PFSK-1 (cell line): Measurements from ENCODE around the gene RNASEH2B.

Experiments
- POLR2AphosphoS5 ChIP-seq: IDR thresholded peaks from 2 replicates; pipeline ENCODE4 v1.6.1; 2012; ENCODE audit warnings: low read depth, mild to moderate bottlenecking, control low read depth, low read length, moderate library complexity
- SIN3A ChIP-seq: IDR thresholded peaks from 2 replicates; pipeline ENCODE4 v1.6.1; 2012; ENCODE audit warnings: mild to moderate bottlenecking, low read length, moderate library complexity, borderline replicate concordance; ENCODE audit not compliant: insufficient read depth
- TAF1 ChIP-seq: IDR thresholded peaks from 2 replicates; pipeline ENCODE4 v1.6.1; 2012; ENCODE audit warnings: low read length, control low read depth, borderline replicate concordance; ENCODE audit not compliant: insufficient read depth
- TF ChIP-seq, protein P1 (sequence below), 2 experiments: IDR thresholded peaks; 2 replicates each; pipeline versions ENCODE4 v1.6.1 to v1.8.0; 2011 to 2012; ENCODE audit warnings: low read depth in 2 of 2, low read length in 2 of 2, control low read depth in 1 of 2, inconsistent platforms in 1 of 2, mild to moderate bottlenecking in 1 of 2, moderate library complexity in 1 of 2; ENCODE audit not compliant: insufficient read depth in 1 of 2

DNA sequence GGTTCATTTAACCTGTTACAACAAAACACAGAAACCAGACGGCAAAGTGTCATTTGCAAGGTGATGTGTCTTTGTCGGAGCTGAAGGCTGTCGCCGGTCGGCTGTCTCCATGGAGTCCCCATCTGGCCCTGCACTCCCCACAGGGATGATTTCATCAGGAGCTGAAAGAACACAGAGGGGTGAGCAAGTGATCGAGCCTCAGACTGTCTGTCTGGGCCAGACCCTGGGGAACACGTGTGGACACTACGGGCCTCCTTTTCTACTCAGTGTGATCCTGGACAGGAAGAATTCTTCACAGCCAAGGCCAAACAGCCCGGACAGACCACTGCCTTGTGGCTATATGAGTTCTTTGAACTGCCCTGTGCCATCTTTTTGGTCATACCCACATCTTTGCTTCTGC lies 85.1 kb downstream of the RNASEH2B start:
- TF ChIP-seq POLR2AphosphoS5 (no peak), TAF1 (no peak), SIN3A (no peak)
- TF ChIP-seq, protein P1, sequence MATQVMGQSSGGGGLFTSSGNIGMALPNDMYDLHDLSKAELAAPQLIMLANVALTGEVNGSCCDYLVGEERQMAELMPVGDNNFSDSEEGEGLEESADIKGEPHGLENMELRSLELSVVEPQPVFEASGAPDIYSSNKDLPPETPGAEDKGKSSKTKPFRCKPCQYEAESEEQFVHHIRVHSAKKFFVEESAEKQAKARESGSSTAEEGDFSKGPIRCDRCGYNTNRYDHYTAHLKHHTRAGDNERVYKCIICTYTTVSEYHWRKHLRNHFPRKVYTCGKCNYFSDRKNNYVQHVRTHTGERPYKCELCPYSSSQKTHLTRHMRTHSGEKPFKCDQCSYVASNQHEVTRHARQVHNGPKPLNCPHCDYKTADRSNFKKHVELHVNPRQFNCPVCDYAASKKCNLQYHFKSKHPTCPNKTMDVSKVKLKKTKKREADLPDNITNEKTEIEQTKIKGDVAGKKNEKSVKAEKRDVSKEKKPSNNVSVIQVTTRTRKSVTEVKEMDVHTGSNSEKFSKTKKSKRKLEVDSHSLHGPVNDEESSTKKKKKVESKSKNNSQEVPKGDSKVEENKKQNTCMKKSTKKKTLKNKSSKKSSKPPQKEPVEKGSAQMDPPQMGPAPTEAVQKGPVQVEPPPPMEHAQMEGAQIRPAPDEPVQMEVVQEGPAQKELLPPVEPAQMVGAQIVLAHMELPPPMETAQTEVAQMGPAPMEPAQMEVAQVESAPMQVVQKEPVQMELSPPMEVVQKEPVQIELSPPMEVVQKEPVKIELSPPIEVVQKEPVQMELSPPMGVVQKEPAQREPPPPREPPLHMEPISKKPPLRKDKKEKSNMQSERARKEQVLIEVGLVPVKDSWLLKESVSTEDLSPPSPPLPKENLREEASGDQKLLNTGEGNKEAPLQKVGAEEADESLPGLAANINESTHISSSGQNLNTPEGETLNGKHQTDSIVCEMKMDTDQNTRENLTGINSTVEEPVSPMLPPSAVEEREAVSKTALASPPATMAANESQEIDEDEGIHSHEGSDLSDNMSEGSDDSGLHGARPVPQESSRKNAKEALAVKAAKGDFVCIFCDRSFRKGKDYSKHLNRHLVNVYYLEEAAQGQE (IDR thresholded peaks at IDR 0.05; ENCODE audit: insufficient read depth in 1 of 2, low read depth in 2 of 2, low read length in 2 of 2) = no peak
